HL-60 (cell line): ENCODE measurements around the gene PTP4A2.

Experiments
- DNase-seq, 2 experiments: peaks; one replicate each; pipeline ENCODE4 v3.0.0-alpha.2; 2010 to 2020; ENCODE audit warnings: low read depth in 1 of 2, low spot score in 1 of 2
- H3K27ac ChIP-seq: fragments of 250-450 bp; sonication (Bioruptor Pico); replicated peaks from 2 replicates; pipeline ENCODE4 v1.5.1; 2020; ENCODE audit warnings: mild to moderate bottlenecking, moderate library complexity
- H3K27me3 ChIP-seq: fragments of 250-450 bp; sonication (Bioruptor Pico); 2 replicates; pipeline ENCODE4 v1.5.1; 2021; ENCODE audit warnings: mild to moderate bottlenecking, moderate library complexity; ENCODE audit not compliant: insufficient read depth, poor library complexity, severe bottlenecking
- H3K4me3 ChIP-seq: replicated peaks from 2 replicates; pipeline ENCODE4 v1.5.1; 2011; ENCODE audit warnings: mild to moderate bottlenecking, control low read depth, low read length; ENCODE audit not compliant: insufficient read depth
- CTCF ChIP-seq: IDR thresholded peaks from one replicate; pipeline ENCODE4 v1.5.1; 2011; ENCODE audit warnings: low read length, control low read depth, inconsistent platforms; ENCODE audit not compliant: insufficient read depth
- GABPA ChIP-seq: IDR thresholded peaks from 2 replicates; pipeline ENCODE4 v1.6.1; 2012; ENCODE audit warnings: low read depth
- POLR2AphosphoS5 ChIP-seq: IDR thresholded peaks from 2 replicates; pipeline ENCODE4 v1.6.1; 2012; ENCODE audit warnings: low read depth
- REST ChIP-seq: IDR thresholded peaks from 2 replicates; pipeline ENCODE4 v1.6.1; 2012; ENCODE audit warnings: low read depth; ENCODE audit not compliant: insufficient replicate concordance
- SPI1 ChIP-seq: IDR thresholded peaks from 2 replicates; pipeline ENCODE4 v1.6.1; 2012; ENCODE audit warnings: low read depth, mild to moderate bottlenecking, borderline replicate concordance

Gene PTP4A2

GRCh38 chr1:31869449-31869848, 68.7 kb downstream of the PTP4A2 start:
- H3K27ac ChIP-seq = no peak overlapping the region
- no peak overlapping the region for H3K4me3 ChIP-seq
- DNase-seq = peak in 1 of 2 experiments; percentile 63
- no peaks in the 10 kb centered on the region for H3K27me3 ChIP-seq
- TF ChIP-seq SPI1 (peak; percentile 90), REST (no peak)

- H3K27me3 ChIP-seq = no peaks in the 10 kb centered on the region
- TF ChIP-seq REST = no peak
- H3K4me3 ChIP-seq = no peak overlapping the region
- no peak overlapping the region for H3K27ac ChIP-seq
- no peak for DNase-seq
Measured at GRCh38 chr1:31868862-31869261, 69.3 kb downstream of the PTP4A2 start.

GRCh38 chr1:31867546-31867945, 70.6 kb downstream of the PTP4A2 start:
- no peak overlapping the region for H3K4me3 ChIP-seq
- TF ChIP-seq GABPA = no peak
- no peak for TF ChIP-seq REST
- TF ChIP-seq POLR2AphosphoS5 = no peak
- no peak for TF ChIP-seq SPI1
- no peak overlapping the region for H3K27ac ChIP-seq
- H3K27me3 ChIP-seq = no peaks in the 10 kb centered on the region
- no peak for DNase-seq

- TF ChIP-seq SPI1 (no peak), POLR2AphosphoS5 (no peak), GABPA (no peak), REST (no peak), CTCF (no peak)
- no peak for DNase-seq
- H3K27ac ChIP-seq = no peak overlapping the region
Measured at GRCh38 chr1:31866450-31867032, 71.6 kb downstream of the PTP4A2 start.

More at GRCh38 chr1:31866450-31867032, 71.6 kb downstream of the PTP4A2 start:
- Histone ChIP-seq H3K27me3 (no peaks in the 10 kb centered on the region), H3K4me3 (no peak overlapping the region)
